HG02588 (cell line): ENCODE measurements around the gene VKORC1L1.
"Not testable (repeated sequence)": the region's sequence is repeated elsewhere in the genome, so short reads cannot be mapped to it uniquely, and the experiment has no call there.

Experiments
- ATAC-seq: cut with Tn5 transposase; IDR thresholded peaks from one replicate; pipeline ENCODE4 v1.9.1; 2021; ENCODE audit warnings: mild to moderate bottlenecking, moderate library complexity; ENCODE audit not compliant: unreplicated experiment

Gene VKORC1L1

DNA sequence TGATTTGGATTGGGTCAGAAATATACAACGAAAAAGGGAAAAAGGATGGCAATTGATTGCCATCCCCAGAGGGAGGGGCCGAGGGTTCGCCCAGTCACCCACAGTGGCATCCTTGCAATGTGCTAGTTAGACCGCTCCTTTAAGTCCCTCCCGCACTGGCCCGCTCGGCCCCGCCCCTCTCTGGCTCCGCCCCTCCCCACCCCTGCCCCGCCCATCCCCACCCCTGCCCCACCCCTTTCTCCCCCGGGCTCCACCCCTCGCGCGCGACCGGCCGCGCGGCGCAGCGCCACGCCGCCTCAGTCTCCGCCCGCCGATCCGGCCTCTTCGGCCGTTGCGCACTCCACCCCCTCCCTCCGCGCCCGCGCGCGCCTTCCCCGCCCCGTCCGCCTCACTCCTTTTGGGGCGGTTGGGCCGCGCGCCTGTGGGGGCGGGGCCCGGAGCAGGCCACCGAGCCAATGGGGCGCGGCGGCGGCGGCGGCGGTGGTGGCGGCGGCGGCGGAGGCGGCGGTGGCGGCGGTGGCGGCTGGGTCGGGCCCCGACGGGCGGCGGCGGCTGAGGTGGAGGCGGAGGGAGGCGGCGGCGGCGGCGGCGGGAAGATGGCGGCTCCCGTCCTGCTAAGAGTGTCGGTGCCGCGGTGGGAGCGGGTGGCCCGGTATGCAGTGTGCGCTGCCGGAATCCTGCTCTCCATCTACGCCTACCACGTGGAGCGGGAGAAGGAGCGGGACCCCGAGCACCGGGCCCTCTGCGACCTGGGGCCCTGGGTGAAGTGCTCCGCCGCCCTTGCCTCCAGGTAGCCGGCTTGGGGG is at the start of gene VKORC1L1:
Gene VKORC1L1 (plus strand): TSS at position 299 of the 806 bp plus-strand sequence. CDS start 298 bp downstream, at position 597.
- peak; percentile 86 for ATAC-seq

- ATAC-seq: no peak
Measured at GRCh38 chr7:65827366-65827765, 45.5 kb upstream of the VKORC1L1 start.

GRCh38 chr7:65832281-65832680 is 40.6 kb upstream of the VKORC1L1 start:
- no peak for ATAC-seq

DNA sequence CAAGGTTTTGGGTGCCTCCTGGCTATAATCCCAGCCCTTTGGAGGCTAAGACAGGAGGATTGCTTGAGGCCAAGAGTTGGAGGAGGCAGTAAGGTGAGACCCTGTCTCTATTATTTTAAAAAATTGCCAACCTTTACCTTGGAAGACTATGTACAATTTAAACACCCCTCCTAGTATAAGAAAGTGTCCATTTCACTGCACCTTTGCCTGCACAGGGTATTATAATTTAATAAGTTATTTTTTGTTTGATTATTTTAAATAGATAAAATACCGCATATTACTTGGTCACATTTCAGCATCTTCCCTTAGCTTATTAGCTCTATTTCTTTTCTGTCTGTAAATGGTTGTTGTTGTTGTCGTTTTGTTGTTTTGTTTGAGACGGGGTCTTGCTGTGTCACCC is 36.2 kb upstream of the VKORC1L1 start:
- not testable (repeated sequence) for ATAC-seq

DNA sequence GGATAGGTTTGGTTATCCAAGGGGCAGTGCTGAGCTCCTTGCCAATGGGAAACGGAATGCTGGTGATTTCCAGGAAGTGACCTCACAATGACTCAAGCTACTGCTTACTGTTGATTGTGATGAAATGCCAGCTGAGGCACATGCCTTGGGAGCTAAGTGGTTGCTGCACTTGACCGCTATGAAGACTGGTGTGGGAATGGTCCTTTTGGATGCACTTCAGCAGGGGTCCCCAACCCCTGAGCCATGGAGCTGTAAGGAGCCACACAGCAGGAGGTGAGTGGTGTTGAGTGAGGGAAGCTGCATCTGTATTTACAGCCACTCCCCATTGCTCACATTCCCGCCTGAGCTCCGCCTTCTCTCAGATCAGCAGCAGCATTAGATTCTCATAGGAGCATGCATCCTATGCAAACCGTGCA is 35.3 kb upstream of the VKORC1L1 start:
- not testable (repeated sequence) for ATAC-seq

DNA sequence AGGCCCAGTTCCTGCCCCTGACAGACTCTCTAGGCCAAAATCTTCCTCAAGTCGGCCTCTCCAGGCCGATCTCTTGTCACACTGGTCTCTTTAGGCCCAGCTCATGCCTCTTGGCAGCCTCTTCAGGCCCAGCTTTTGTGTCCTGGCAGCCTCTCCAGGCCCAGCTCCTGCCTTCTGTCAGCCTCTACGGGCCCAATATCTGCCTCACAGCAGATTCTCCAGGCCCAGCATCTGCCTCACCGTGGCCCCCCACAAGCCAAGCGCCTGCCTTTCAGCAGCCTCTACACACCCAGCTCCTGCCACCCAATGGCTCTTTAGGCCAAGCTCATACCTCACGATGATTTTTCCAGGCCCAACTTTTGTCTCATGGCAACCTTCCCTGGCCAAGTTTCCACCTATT is 33.0 kb upstream of the VKORC1L1 start:
- ATAC-seq: no peak

DNA sequence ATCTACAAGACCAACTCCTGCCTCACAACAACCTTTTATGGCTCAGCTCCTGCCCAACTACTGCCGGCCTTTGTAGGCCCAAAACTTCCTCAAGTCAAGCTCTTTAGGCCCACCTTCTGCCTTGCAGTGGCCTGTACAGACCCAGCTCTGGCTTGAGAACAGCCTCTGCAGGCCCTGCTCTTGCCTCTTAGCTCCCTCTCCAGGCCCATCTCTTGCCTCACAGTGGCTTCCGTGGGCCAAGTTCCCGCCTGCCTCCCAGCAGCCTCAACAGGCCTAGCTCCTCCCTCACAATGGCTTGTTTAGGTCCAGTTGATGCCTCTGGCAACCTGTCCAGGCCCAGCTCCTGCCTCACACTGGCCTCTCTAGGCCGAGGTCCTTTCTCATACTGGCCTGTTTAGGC is 32.4 kb upstream of the VKORC1L1 start:
- ATAC-seq: no peak

GRCh38 chr7:65843616-65844015 is 29.3 kb upstream of the VKORC1L1 start:
- not testable (repeated sequence) for ATAC-seq

DNA sequence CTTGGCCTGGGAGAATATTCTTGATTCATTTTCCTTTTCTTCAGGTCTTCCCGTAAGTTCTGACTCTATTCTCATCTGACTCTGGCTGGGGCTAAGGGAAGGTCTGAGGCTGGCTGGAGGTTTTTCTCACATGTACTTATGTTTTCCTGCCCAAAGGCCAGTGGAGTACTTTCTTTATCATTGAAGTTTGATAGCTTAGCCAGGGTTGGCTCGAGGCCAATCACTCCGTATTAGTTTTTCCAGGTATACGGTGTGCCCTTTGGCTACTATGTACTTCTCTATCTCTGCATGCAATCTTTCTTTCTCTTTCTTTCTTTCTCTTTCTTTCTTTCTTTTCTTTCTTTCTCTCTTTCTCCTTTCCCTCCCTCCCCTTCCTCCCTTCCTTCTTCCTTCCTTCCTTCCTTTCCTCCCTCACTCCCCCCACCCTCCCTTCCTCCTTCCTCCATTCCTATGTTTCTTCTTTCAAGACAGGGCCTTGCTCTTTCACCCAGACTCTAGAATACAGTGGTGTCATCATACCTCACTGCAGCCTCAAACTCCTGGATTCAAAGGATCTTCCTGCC is 26.8 kb upstream of the VKORC1L1 start:
- ATAC-seq: no peak

- not testable (repeated sequence) for ATAC-seq
Measured at GRCh38 chr7:65853426-65853825, 19.4 kb upstream of the VKORC1L1 start.

DNA sequence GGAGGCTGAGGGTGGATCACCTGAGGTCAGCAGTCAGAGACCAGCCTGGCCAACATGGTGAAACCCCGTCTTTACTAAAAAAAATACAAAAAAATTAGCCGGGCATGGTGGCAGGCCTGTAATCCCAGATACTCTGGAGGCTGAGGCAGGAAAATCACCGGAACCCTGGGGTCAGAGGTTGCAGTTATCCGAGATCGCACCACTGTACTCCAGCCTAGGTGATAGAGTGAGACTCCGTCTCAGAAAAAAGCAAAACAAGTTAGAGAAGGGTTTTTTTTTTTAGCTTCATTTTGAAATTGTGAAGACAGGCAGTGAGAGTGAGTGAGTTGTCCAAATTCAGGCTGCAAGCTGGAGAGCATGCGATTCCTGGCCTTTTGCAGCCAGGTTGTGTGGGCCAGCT is 19.0 kb upstream of the VKORC1L1 start:
- not testable (repeated sequence) for ATAC-seq

GRCh38 chr7:65857321-65857894 is 15.5 kb upstream of the VKORC1L1 start:
- ATAC-seq: not testable (repeated sequence)

DNA sequence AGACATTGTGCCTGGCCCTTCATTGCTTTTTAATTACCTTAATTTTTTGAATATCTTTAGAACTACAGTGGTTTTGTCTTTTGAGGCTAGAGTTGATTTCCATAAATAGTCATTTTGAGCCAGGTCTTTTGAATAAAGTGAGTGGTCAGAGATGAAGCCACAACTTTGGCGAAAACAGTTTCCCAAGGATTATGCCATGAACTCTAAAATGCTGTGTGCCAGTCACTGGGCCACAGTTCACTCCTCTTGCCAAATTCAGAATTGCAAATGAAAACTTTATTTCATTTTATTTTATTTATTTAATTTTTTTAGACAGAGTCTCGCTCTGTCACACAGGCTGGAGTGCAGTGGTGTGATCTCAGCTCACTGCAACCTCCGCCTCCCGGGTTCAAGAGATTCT is 14.2 kb upstream of the VKORC1L1 start:
- ATAC-seq: not testable (repeated sequence)

- not testable (repeated sequence) for ATAC-seq
Measured at GRCh38 chr7:65866244-65866643, 6.6 kb upstream of the VKORC1L1 start.

DNA sequence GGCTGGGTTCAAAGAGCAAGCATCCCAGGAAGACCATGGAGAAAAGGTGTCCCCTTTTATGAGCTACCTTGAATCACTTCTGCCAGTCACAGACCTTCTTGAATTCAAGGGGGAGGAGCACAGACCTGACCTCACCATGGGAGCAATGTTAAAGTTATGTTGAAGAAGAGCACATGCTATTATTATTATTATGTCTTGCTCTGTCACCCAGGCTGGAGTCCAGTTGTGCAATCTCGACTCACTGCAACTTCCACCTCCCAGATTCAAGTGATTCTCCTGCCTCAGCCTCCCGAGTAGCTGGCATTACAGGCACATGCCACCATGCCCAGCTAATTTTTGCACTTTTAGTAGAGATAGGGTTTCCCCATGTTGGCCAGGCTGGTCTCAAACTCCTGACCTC is 5.2 kb upstream of the VKORC1L1 start:
- ATAC-seq: not testable (repeated sequence)

GRCh38 chr7:65869312-65869711 is 3.6 kb upstream of the VKORC1L1 start:
- not testable (repeated sequence) for ATAC-seq

DNA sequence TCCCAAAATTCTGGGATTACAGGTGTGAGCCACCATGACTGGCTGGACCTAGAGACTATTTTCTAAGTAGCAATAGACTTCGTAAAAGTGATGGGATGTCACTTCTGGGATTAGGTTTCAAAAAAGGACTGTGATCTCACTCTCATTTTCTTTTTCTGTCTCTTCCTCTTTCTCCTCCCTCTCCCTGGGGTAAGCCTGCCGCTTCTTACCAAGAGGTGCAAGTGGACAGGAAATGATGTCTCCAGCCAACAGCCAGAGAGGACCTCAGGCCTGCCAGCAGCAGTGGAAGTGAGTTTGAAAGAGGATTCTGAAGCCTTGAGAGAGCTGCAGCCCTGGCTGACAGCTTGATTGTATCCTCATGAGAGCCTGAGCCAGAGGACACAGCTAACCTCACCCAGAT is 1.4 kb upstream of the VKORC1L1 start:
- not testable (repeated sequence) for ATAC-seq

DNA sequence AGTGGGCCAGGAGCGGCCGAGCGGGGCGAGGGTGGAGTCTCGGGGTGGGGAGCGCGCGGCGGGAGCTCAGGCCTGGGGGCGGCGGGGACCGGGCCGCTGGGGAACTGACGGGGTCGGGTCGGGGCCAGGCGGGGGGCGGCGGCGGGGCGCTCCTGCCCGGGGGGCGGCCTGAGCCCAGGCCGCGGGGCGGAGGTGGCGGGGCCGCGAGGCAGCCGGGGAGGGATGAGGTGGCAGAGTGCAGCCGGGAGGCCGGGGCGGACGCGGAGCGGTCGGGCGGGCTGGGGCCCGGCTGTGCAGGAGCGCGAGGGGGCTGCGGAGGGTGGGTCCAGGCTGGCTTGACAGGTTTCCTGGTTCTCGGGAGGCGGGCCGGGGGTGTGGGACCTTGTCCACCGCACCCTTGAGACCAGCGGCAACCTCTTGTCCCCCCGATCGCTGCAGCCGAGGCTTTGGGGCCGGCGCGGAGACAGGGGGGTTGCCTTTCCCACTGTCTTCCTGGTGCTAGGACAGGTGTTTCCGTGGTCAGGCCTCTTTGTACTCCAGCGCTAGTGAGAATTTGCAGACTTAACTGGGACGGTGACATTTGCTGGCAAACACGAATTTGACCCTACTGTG is 814 bp downstream of the VKORC1L1 start:
- peak; percentile 33 for ATAC-seq

DNA sequence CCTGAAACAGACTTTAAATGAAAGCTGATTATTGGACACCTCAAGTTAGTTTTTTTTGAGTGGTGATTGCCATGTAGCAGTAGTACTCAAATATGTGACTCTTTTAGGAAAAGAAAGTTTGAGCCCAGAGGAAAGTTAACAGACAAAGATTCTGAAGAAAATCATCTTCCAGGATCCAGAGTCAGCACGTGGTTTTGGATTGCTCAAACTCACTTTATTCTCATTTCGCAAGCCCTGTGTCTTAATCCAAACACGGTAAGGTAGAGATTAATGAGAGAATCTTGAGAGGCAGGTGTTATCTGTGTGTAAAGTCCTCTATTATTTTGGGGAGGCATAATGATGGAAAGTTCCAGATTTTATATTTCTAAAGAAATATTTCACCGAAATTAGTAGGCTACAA is 2.8 kb downstream of the VKORC1L1 start:
- not testable (repeated sequence) for ATAC-seq

DNA sequence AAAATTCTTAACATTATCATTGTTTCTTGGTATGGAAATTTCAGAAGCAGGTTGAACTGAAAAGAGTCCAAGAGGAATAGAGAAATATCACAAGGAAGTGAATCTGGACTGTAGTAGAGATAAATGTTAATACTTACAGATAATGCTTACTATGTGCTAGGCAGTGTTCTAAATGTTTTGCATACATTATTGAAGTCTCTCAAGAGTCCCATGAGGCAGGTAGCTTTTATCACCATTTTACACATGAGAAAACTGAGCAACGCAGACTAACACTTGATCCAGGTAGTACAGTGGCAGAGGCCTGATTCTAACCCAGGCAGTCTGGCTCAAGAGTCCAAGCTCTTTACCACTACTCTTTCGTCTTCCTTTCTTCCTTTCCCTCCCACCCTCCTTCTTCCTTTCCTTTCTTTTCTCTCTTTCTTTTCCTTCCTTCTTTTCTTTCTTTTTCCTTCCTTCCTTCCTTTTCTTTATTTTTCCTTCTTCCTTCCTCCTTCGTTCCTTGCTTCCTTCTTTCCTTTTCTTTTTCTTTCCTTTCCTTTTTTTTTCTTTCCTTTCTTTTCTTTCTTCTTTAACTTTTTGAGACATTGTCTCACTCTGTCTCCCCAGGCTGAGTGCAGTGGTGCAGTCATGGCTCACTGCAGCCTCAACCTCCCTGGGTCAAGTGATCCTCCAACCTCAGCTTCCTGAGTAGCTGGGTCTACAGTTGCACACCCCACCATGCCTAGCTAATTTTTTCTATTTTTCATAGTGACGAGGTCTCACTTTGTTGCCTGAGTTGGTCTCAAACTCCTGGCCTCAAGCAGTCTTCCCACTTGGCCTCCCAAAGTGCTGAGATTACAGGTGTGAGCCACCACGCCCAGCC is 6.6 kb downstream of the VKORC1L1 start:
- not testable (repeated sequence) for ATAC-seq

DNA sequence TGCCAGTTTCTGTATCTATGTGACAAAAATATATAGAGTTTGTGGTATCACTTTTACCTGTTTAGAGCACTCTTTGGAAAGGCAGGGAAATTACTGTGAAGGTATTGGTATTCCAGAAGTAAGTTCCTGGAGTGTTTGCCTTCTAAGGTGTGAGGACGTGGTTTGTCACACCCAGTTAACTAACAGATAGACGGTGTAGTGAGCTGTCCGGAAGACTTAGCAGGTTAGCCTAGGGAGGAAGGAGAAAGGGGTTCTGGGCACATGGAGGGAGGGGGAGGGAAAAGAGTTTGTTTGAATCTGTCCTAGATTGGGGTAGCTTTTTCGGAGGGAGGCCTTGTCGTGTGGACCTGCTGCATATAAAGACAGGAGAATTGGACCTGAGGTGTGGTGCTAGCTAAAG is 7.4 kb downstream of the VKORC1L1 start:
- ATAC-seq: not testable (repeated sequence)
